ENCODE results near the gene CFAP46.
"Not testable (repeated sequence)": the region's sequence is repeated elsewhere in the genome, so short reads cannot be mapped to it uniquely, and the experiment has no call there.

Gene CFAP46

GRCh38 chr10:132907821-132908620 lies 34.3 kb downstream of the CFAP46 start:
- no peak overlapping the region for H3K4me3 ChIP-seq (ENCODE audit: insufficient read length, low read depth)
- H3K4me1 ChIP-seq (ENCODE audit: insufficient read depth, insufficient read length) = peaks cover 19% of the 10 kb centered on the region
- TF ChIP-seq SUZ12 (IDR thresholded peaks at IDR 0.05; ENCODE audit: extremely low read depth, insufficient read depth, insufficient read length) = no peak
- H3K36me3 ChIP-seq (ENCODE audit: insufficient read depth, insufficient read length, low read length) = no peaks in the 10 kb centered on the region
- no peaks in the 10 kb centered on the region for H3K9me3 ChIP-seq (ENCODE audit: insufficient read depth, low read length)
- no peak for DNase-seq (ENCODE audit: low read depth, low spot score)
- no peak overlapping the region for H3K9ac ChIP-seq (ENCODE audit: insufficient read length, low read depth)
- no peaks in the 10 kb centered on the region for H3K27me3 ChIP-seq (ENCODE audit: insufficient read depth, insufficient read length)

GRCh38 chr10:132906836-132907235 lies 35.5 kb downstream of the CFAP46 start:
- Histone ChIP-seq H3K27me3 (ENCODE audit: insufficient read depth, insufficient read length) (no peaks in the 10 kb centered on the region), H3K36me3 (ENCODE audit: insufficient read depth, insufficient read length, low read length) (no peaks in the 10 kb centered on the region), H3K4me3 (ENCODE audit: insufficient read length, low read depth) (no peak overlapping the region), H3K9me3 (ENCODE audit: insufficient read depth, low read length) (no peaks in the 10 kb centered on the region), H3K4me1 (ENCODE audit: insufficient read depth, insufficient read length) (peaks cover 15% of the 10 kb centered on the region), H3K9ac (ENCODE audit: insufficient read length, low read depth) (no peak overlapping the region)
- no peak for TF ChIP-seq SUZ12 (IDR thresholded peaks at IDR 0.05; ENCODE audit: extremely low read depth, insufficient read depth, insufficient read length)
- no peak for DNase-seq (ENCODE audit: low read depth, low spot score)

GRCh38 chr10:132906106-132906505 lies 36.3 kb downstream of the CFAP46 start:
- Histone ChIP-seq H3K9ac (ENCODE audit: insufficient read length, low read depth) (no peak overlapping the region), H3K27me3 (ENCODE audit: insufficient read depth, insufficient read length) (no peaks in the 10 kb centered on the region), H3K9me3 (ENCODE audit: insufficient read depth, low read length) (0 out of 2 replicates have a peak, but pooled peaks cover 3% of the 10 kb centered on the region), H3K36me3 (ENCODE audit: insufficient read depth, insufficient read length, low read length) (no peaks in the 10 kb centered on the region), H3K4me1 (ENCODE audit: insufficient read depth, insufficient read length) (peaks cover 9% of the 10 kb centered on the region), H3K4me3 (ENCODE audit: insufficient read length, low read depth) (no peak overlapping the region)
- DNase-seq (ENCODE audit: low read depth, low spot score) = no peak
- TF ChIP-seq YY1 (IDR thresholded peaks at IDR 0.05; ENCODE audit: insufficient read depth, insufficient read length) = no peak
- TF ChIP-seq ZNF274 (IDR thresholded peaks at IDR 0.05; ENCODE audit: low read depth, low read length) = no peak
- no peak for TF ChIP-seq SUZ12 (IDR thresholded peaks at IDR 0.05; ENCODE audit: extremely low read depth, insufficient read depth, insufficient read length)

- H3K36me3 ChIP-seq (ENCODE audit: insufficient read depth, insufficient read length, low read length) = no peaks in the 10 kb centered on the region
- no peak for DNase-seq (ENCODE audit: low read depth, low spot score)
- H3K9ac ChIP-seq (ENCODE audit: insufficient read length, low read depth) = no peak overlapping the region
- H3K27me3 ChIP-seq (ENCODE audit: insufficient read depth, insufficient read length) = no peaks in the 10 kb centered on the region
- peaks cover 8% of the 10 kb centered on the region for H3K4me1 ChIP-seq (ENCODE audit: insufficient read depth, insufficient read length)
- no peak for TF ChIP-seq SUZ12 (IDR thresholded peaks at IDR 0.05; ENCODE audit: extremely low read depth, insufficient read depth, insufficient read length)
- TF ChIP-seq YY1 (IDR thresholded peaks at IDR 0.05; ENCODE audit: insufficient read depth, insufficient read length) = no peak
- TF ChIP-seq ZNF274 (IDR thresholded peaks at IDR 0.05; ENCODE audit: low read depth, low read length) = no peak
- H3K4me3 ChIP-seq (ENCODE audit: insufficient read length, low read depth) = no peak overlapping the region
- 0 out of 2 replicates have a peak, but pooled peaks cover 8% of the 10 kb centered on the region for H3K9me3 ChIP-seq (ENCODE audit: insufficient read depth, low read length)
Measured at GRCh38 chr10:132905661-132906060, 36.7 kb downstream of the CFAP46 start.

GRCh38 chr10:132904814-132905649 lies 37.3 kb downstream of the CFAP46 start:
- H3K36me3 ChIP-seq (ENCODE audit: insufficient read depth, insufficient read length, low read length) = no peaks in the 10 kb centered on the region
- peaks cover 5% of the 10 kb centered on the region for H3K4me1 ChIP-seq (ENCODE audit: insufficient read depth, insufficient read length)
- peaks cover 8% of the 10 kb centered on the region; the same call in 1 of the 2 replicates for H3K9me3 ChIP-seq (ENCODE audit: insufficient read depth, low read length)
- no peaks in the 10 kb centered on the region for H3K27me3 ChIP-seq (ENCODE audit: insufficient read depth, insufficient read length)
- DNase-seq (ENCODE audit: low read depth, low spot score) = no peak
- peak overlapping the region; percentile 8 for H3K9ac ChIP-seq (ENCODE audit: insufficient read length, low read depth)
- no peak overlapping the region for H3K4me3 ChIP-seq (ENCODE audit: insufficient read length, low read depth)
- no peak for TF ChIP-seq SUZ12 (IDR thresholded peaks at IDR 0.05; ENCODE audit: extremely low read depth, insufficient read depth, insufficient read length)
- no peak for TF ChIP-seq YY1 (IDR thresholded peaks at IDR 0.05; ENCODE audit: insufficient read depth, insufficient read length)
- TF ChIP-seq ZNF274 (IDR thresholded peaks at IDR 0.05; ENCODE audit: low read depth, low read length) = no peak

DNA sequence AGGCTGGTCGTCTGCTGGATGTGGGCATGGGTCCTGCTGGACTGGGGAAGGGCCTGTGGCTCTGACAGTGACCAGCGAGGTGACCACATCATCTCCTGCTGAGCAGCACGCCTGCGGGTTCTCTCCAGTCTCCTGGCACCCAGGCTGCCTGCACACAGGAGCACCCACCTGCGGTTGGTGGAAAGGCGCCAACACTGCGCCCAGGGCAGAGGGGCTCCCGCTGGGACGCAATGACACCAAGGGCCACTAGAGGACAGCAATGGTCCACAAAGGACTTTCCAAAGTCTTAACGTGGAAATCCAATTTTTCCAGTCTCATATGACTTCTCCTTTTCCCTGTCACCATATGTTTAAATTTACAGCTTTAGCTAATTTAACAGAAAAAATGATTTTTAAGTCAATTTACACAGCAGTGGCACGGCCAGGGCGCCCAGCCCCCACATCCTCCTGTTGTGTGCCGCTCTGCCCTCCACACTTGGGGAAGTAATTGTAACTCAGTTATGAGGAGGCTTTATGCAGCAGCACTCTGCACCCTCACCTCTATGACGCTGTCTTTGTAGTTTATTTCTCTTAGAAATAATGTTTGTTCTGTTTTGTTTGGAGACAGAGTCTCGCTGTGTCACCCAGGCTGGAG lies 38.1 kb downstream of the CFAP46 start:
- H3K4me3 ChIP-seq (ENCODE audit: insufficient read length, low read depth) = no peak overlapping the region
- TF ChIP-seq ZNF274 (IDR thresholded peaks at IDR 0.05; ENCODE audit: low read depth, low read length) (no peak), YY1 (IDR thresholded peaks at IDR 0.05; ENCODE audit: insufficient read depth, insufficient read length) (no peak), SUZ12 (IDR thresholded peaks at IDR 0.05; ENCODE audit: extremely low read depth, insufficient read depth, insufficient read length) (no peak)

GRCh38 chr10:132902656-132903575 lies 39.5 kb downstream of the CFAP46 start:
- H3K4me3 ChIP-seq (ENCODE audit: insufficient read length, low read depth); H3K27me3 ChIP-seq (ENCODE audit: insufficient read depth, insufficient read length); H3K4me1 ChIP-seq (ENCODE audit: insufficient read depth, insufficient read length); H3K9me3 ChIP-seq (ENCODE audit: insufficient read depth, low read length); H3K36me3 ChIP-seq (ENCODE audit: insufficient read depth, insufficient read length, low read length); DNase-seq (ENCODE audit: low read depth, low spot score); H3K9ac ChIP-seq (ENCODE audit: insufficient read length, low read depth): not testable (repeated sequence)

More for the DNA sequence above, 38.1 kb downstream of the CFAP46 start:
- H3K4me1 ChIP-seq (ENCODE audit: insufficient read depth, insufficient read length) = peaks cover 5% of the 10 kb centered on the region
- no peak for DNase-seq (ENCODE audit: low read depth, low spot score)
- no peaks in the 10 kb centered on the region for H3K36me3 ChIP-seq (ENCODE audit: insufficient read depth, insufficient read length, low read length)
- H3K9me3 ChIP-seq (ENCODE audit: insufficient read depth, low read length) = peaks cover 8% of the 10 kb centered on the region; the same call in 1 of the 2 replicates
- no peaks in the 10 kb centered on the region for H3K27me3 ChIP-seq (ENCODE audit: insufficient read depth, insufficient read length)
- peak overlapping the region; percentile 8 for H3K9ac ChIP-seq (ENCODE audit: insufficient read length, low read depth)
